HG03571 (cell line): ENCODE measurements around the gene PRKCB.
"Not testable (repeated sequence)": the region's sequence is repeated elsewhere in the genome, so short reads cannot be mapped to it uniquely, and the experiment has no call there.

Experiments
- ATAC-seq: cut with Tn5 transposase; IDR thresholded peaks from one replicate; pipeline ENCODE4 v1.9.1; 2021; ENCODE audit not compliant: unreplicated experiment

Gene PRKCB

GRCh38 chr16:24152048-24152447 lies 316.3 kb downstream of the PRKCB start:
- not testable (repeated sequence) for ATAC-seq

- ATAC-seq, result no peak
Measured at GRCh38 chr16:24152826-24153225, 317.0 kb downstream of the PRKCB start.

GRCh38 chr16:24156777-24157176 lies 321.0 kb downstream of the PRKCB start:
- ATAC-seq, result no peak

- ATAC-seq, result no peak
Measured at GRCh38 chr16:24163935-24164334, 328.2 kb downstream of the PRKCB start.

- ATAC-seq, result no peak
Measured at GRCh38 chr16:24164416-24164815, 328.6 kb downstream of the PRKCB start.

- no peak for ATAC-seq
Measured at GRCh38 chr16:24165273-24165672, 329.5 kb downstream of the PRKCB start.

- ATAC-seq, result no peak
Measured at GRCh38 chr16:24166661-24167528, 331.1 kb downstream of the PRKCB start.

GRCh38 chr16:24168856-24169255 lies 333.1 kb downstream of the PRKCB start:
- no peak for ATAC-seq

GRCh38 chr16:24170407-24170806 lies 334.6 kb downstream of the PRKCB start:
- ATAC-seq, result no peak

- ATAC-seq, result no peak
Measured at GRCh38 chr16:24174504-24174903, 338.7 kb downstream of the PRKCB start.

- no peak for ATAC-seq
Measured at GRCh38 chr16:24174957-24175356, 339.2 kb downstream of the PRKCB start.

GRCh38 chr16:24178496-24178895 lies 342.7 kb downstream of the PRKCB start:
- ATAC-seq, result no peak

- no peak for ATAC-seq
Measured at GRCh38 chr16:24180451-24180850, 344.7 kb downstream of the PRKCB start.

- ATAC-seq, result no peak
Measured at GRCh38 chr16:24188021-24188542, 352.3 kb downstream of the PRKCB start.

GRCh38 chr16:24188751-24189318 lies 353.1 kb downstream of the PRKCB start:
- no peak for ATAC-seq

GRCh38 chr16:24189941-24190340 lies 354.2 kb downstream of the PRKCB start:
- ATAC-seq, result no peak

GRCh38 chr16:24191876-24192402 lies 356.2 kb downstream of the PRKCB start:
- no peak for ATAC-seq

- no peak for ATAC-seq
Measured at GRCh38 chr16:24195221-24195620, 359.4 kb downstream of the PRKCB start.

- no peak for ATAC-seq
Measured at GRCh38 chr16:24198807-24199533, 363.2 kb downstream of the PRKCB start.

GRCh38 chr16:24203675-24204074 lies 367.9 kb downstream of the PRKCB start:
- ATAC-seq, result no peak

GRCh38 chr16:24204150-24204665 lies 368.4 kb downstream of the PRKCB start:
- ATAC-seq, result no peak
